Activated CD4-positive, alpha-beta T cell treated with anti-CD3 and anti-CD28 coated beads, Interleukin-2, Interleukin-6, amounts not matched to agents 100 ng/mL and 50 ng/mL, durations not matched to agents 16 hours and 8 hours (primary cell): Measurements from ENCODE around the gene PRR22.
A peak's percentile ranks its signal among the peaks of the same experiment; 100 is the strongest.

Experiments
- DNase-seq: peaks from one replicate; pipeline ENCODE4 v3.0.0-alpha.2; 2020

Gene PRR22

DNA sequence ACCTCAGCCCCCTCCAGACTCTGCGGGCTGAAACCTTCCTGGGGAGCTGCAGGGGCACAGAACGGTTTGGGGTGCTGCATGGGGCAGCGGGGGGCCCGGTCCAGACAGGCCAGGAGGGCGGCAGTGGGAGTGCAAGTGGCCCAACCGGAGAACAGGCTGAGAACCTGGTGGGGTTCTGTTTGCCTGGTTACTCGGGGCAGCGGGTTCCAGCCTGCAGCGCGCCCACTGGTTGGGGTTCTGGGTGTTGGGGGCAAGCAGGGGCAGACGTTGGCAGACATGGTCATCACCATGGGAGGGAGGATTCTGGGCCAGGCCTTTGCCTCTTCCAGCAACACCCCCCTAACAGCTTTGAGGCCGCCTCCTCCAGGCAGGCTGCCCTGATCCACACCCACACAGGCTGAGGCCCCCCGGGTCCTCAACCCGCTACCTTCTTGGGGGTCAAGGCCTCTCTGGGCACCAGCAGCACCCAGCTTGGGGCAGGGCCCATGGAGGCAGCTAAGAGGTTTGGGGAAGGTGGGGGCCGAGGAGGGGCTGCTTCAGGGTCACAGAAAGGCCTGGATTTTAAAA lies at the start of gene PRR22:
Gene PRR22, minus strand, starts transcription at position 166 of the 567 bp plus-strand sequence. Its CDS starts 86 bp downstream, at position 80.
- no peak for DNase-seq

DNA sequence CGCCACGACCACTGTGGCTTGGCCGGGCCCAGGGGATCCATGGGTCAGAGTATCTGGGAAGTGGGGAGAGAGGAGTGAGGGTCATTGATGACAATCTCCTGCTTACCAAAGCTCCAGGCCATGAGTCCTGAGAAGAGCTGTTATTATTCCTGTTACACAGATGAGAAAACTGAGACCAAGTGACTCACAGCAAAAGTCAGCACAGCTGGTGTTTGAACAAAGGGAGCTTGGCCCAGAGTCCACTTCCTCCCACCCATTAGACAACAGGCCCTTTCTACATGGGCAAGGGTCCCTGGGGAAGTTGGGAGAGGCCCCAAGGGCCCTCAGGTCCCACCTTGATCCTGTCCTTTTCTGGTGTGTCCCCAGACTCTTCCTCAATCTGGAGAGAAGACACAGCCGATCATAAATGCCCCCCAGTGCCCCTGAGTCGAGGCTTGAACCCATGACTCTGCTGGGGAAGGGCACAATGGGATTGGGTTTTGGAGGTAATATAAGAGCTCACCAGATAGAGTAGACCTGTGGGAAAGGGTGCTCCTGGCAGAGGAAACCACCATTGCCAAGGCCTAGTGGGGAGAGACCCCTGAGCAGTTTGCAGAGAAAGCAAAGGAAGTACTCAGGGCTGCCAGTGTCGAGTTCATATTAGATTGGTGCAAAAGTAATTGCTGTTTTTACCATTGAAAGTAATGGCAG lies 48.1 kb upstream of the PRR22 start:
- no peak for DNase-seq

DNA sequence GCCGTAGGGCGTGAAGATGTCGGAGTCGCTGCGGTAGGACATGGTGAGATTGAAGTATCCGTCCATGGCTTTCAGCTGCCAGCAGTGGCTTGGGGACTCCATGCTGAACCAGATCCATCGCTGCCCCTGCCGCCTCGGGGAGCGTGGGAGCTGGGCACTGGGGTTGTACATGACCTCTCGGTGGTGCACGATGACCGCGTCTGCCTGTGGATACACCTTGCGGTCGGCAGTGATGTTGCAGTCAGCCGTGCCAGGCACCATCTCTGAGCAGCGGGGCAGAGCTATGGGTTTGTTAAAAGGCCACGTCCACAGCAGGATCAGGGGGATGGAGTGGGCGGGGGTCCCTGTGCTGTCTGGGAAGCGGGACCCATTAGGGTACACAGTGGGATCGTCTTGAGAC lies 47.5 kb upstream of the PRR22 start:
- no peak for DNase-seq

DNA sequence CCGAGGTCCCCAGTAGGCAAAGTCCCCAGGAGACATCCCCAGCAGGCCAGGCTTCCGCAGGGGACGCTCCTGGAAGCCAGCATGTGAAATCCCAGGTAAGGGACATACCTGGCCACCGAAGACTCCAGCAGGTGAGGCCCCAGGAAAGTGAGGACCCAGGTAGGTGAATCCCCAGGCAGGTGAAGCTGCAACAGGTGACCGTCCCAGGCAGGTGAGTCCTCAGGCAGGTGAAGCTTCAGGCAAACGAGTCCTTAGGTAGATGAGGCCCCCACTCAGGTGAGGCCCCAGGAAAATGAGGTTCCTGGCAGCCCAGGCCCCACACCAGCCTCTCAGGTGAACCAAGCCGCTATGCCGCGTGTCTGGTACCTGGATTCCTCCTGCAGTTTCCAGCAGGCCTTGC lies 46.6 kb upstream of the PRR22 start:
- DNase-seq: no peak

DNA sequence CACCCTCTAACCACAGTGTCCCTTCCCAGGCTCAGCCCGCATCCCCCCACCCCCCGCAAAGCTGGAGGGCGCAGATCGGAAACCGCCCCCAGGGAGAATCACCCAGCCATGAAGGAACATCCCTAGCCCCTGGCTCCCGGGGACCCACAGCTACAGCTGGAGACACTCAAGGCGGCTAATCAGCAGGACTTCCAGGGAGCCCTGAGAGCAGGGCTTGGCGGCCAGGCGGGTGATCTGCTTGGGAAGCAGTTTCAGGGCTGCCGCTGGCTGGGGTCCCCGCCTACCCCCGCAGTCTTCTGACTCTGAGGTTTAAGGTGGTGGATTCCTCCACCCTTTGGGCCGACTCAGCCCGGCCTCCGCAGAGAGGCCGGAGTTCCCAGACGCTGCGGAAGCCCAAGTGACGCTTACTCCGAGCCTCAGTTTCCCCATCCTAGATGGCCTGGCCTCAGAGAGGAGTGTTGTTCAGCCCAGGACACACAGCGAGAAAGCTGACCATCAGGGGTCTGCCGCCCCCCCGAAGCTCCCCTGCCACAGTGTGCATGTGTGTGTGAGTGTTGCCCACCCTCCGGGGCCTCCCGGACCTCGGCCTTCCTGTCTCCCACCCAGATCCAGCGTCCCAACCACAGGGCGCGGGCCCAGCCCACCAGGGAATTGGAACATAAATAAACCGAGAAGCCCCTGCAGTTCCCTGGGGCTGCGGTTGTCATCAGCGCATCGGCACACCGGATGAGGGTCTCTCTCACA lies 45.2 kb upstream of the PRR22 start:
- DNase-seq: no peak

DNA sequence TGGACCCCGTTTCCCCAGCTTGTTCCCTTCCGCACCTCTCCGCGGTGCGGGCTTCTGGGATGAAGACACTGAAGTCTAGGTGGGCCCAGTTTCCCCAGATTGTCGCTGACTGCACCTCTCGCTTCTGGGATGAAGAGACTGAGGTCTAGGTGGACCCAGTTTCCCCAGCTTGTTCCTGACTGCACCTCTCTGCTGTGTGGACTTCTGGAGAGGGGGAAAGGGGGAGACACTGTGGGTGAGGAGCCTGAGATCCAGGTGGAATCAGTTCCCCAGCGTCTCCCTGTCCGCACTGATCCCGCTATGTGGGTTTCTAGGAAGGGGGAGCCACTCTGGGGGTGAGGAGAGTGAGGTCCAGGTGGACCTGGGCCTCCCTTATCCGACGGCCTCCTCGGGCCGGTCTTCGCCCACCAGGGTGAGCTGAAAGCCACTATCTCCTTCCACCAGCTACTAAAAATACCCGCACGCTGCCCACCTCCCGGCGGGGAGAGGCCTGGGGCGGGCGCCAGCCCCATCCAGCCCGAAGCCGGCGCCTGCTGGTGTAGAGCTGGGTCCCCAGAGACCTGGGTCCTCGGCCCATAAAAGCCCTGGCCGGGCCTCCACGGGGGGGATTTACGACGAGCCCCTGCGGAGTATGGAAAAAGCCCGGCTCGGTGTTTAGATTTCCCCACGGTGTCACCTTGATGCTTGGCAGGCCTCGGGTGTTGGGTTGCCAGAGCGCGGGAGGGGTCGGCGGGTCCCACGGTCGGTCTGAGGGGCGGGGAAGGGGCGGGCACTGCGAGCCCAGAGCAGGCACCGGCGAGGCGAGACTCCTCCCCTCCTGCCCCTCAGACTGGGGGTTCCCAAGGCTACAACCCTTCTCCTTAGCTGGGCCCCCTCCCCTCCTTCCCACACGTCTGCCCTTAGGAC lies 44.4 kb upstream of the PRR22 start:
- peak; percentile 43 for DNase-seq

DNA sequence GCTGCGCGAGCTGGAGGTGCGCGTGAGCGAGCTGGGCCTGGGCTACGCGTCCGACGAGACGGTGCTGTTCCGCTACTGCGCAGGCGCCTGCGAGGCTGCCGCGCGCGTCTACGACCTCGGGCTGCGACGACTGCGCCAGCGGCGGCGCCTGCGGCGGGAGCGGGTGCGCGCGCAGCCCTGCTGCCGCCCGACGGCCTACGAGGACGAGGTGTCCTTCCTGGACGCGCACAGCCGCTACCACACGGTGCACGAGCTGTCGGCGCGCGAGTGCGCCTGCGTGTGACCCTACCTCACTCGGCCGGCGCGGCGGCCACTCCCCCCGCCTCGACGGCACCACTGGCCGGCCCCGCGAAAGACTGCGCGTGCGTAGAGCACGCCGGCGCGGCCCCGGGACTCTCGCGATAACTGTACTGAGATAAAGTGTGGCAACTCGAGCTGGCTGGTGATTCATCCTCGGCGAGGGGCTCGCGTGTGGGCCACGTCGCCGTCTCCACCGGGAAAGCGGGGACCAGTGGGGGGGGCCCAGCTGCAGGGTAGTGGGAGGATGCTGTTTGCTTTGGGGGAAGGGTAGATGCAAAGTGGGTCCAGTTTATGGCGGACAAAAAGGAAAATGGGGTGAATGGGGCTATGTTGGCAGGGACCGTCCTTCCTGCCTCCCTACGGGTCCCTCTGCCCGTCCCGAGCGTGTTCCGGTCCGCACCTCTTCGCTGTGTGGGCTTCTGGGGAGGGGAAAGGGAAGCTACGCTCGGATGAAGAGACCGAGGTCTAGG lies 43.5 kb upstream of the PRR22 start:
- DNase-seq: peak; percentile 98

DNA sequence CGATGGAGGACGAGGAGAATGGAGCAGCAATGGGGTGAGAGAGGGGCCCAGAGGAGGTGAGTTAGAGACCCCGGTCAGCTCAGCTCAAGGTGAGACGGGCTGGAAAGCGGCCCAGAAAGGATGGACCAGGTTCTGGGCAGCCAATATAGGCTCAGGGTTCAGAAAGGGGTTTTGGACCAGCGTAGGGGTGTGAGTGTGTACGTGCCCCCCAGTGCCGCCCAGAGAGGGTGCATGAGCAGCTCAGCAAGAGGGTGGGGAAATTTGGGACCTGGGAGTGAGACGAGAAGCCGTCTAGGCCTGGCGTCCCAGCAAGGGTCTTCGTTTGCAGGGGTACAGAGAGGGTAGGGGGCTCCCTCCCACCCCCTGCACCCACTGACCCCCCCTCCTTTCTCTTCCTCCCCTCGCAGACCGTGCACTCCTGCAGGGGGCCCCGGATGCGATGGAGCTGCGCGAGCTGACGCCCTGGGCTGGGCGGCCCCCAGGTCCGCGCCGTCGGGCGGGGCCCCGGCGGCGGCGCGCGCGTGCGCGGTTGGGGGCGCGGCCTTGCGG lies 42.9 kb upstream of the PRR22 start:
- DNase-seq: no peak

DNA sequence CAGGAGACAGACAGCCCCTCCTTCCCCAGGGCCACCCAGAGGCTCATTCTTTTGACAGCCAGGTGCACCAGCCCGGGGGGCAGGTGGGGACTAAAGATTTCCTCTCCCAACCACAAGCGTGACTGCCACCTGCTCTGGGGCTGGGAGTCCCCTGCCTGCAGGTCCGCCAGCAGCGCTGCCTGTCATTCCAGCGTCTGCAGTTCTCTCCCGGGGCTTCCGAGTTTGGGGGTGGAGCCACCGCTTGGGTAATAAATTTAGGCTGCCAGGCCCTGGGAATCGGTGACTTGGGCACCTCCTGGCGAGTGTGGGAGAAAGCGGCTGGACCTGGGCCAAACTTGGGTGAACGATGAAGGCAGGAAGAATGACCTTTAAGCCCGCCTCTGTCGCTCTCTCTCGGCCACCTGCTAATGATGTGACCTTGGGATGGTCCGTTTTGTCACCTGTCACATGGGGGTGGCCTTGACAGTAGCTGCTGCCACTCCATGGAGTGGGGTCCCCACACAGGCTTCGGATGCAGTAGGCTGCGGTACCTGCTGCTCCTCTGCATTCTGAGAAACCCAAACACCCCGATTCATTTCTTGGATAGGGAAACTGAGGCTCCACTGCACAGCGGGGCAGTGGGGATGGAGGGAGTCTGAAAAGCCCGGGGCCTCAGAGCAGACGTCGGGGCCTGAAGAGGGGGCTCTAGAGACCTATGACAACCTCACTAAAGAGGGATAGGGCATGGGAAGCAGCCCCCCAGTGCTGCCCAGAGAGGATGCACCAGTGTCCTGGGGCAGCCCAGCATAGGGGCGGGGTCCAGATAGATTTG lies 42.2 kb upstream of the PRR22 start:
- DNase-seq: no peak

DNA sequence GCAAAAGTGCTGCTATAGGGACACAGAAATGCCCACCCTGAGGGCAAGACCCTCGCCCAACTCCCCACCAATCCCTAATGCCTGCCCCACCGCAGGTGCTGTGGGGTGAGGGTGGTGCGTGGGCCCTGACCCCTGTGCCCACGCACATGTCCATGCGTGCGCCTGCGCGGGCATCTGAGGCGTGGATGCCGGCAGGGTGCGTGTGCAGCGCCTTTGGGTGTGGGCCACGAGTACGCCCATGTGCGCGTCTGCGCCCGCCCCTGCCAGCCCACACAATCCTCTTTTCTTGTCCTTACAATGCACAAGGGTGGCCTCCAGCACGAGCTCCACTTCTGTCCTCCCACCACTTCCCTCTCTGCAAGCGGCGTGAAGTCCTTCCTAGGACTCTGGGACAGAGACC lies 40.6 kb upstream of the PRR22 start:
- no peak for DNase-seq

DNA sequence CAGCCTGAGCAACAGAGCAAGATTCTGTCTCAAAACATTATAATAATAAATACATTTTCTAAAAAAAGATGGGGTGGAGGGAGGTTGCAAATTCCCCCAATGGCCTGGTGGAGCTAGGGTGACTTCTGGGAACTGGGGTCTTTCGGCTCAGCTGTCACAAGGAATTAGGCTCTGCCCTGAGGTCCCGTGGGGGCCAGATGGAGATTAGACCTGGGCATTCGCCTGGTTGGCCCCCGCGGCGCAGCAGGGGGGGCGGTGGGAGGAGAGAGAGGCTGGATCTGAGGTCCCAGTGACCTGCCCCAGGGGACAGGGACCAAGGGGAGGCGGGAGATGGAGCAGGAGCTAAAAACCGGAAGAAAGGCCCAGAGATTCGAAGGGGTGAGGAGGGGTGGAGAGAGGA lies 40.2 kb upstream of the PRR22 start:
- no peak for DNase-seq

DNA sequence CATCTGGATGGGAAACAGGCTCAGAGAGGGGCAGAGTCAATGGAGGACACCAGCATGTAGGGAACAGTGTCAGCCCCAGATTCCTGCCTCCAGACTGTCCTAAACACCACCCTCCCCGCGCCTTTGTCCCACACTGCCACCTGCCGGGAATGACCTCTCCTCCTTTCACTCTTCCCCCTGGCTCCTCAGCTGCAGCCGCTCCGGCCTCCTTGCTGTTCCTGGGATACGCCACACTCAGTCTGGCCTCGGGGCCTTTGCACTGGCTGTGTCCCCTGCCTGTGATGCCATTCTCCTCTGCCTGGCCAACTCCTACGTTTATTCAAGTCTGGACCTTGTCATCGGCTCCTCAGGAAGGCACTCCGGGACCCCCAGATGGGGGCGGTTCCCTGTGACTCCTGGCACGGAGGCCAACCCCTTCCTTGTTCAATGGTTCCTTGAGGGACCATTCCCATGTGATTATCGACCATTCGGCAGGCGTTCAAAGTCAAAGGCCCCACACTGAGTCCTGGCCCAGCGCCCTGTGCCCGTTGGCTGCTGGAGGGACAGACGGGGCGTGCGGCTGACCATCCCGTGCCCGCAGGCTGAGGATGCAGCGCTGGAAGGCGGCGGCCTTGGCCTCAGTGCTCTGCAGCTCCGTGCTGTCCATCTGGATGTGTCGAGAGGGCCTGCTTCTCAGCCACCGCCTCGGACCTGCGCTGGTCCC lies 39.2 kb upstream of the PRR22 start:
- no peak for DNase-seq

DNA sequence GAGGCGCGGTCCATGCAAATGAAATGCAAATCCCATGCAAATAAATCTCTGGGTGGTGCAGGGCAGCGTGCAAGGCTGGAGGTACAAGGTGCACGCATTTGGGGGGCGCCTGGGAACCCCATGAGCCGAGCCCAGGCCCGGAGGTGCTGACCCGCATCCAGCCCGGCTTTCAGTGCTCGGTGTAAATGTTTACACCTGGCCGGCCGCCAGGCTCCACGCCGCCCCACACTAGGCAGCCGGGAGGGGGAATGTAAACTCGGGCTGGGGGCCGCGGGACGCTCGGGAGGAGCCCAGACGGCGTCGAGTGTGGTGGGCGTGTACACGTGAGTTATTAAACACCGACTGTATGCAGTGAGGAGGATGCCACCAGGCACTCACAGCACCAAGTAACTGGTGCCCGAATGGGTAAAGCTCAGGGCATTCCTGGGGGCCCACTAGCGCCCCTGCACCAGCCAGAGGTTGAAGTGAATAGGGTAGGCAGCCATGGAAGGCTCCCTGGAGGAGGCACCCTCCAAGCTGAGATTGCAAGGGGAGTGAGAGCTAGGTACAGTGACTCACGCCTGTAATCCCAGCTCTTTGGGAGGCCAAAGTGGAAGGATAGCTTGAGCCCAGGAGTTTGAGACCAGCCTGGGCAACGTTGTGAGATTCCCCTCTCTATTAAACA lies 37.8 kb upstream of the PRR22 start:
- no peak for DNase-seq

DNA sequence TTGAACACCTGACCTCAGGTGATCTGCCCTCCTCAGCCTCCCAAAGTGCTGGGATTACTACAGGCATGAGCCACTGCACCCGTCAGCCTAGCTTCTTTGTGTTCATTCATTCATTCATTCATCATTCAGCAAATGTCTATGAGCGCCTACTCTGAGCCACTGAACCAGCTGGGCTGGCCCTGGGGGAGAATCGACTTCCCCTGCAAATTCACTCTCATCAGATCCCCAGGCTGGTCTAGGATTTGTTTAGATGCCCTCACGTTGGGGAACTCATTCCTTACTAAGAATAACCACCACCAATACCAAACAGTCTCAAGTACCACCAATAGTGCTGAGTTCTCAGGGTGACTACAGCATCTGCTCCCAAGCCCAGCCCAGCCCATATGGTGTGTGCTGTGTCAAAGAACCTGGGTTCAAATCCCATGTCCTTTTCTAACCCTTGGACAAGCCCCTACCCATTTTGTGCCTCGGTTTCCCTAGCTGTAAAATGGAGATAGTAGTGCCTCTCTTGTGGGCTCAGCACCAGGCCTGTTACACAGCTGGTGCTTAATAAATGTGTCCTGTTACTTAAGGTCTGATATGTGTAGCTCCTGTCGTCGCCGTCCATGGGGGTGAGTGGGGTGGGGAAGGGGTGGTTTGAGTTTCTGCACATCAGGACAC lies 37.1 kb upstream of the PRR22 start:
- no peak for DNase-seq

DNA sequence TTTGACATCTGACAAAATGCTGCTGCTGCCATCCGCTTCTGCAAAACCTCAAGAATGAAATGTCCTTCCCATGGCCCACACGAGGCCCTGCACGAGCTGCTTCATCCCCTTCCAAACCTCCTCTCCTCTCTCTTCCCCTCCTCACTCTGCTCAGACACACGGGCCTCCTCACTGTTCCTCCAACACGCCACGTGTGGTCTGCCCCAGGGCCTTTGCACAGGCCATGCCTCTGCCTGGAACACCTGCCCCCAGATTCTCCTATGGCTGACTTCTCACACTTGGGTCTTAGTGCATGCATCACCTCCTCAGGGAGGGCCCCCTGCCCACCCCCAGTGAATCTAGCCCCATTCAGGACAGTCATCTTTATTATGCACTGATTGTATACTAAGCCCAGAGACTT lies 36.2 kb upstream of the PRR22 start:
- DNase-seq: no peak

DNA sequence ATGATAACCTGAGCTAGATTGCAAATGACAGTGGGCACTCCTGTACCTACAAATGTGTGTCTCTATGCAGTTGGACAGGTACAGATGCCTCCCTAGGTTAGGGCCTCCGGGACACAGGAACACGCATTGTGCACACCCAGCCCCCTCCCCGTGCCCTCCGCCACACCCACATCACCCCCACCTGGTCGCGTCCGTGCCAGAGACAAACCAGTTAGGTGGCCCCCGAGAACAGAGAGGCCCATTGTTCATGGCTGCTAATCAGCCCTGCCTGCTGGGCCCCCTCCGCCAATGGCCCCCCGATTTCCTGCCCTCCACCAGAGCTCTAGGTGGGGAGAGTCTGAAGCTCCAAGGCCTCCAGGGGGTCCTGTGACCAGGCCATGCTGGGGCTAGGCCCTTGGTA lies 34.0 kb upstream of the PRR22 start:
- no peak for DNase-seq

DNA sequence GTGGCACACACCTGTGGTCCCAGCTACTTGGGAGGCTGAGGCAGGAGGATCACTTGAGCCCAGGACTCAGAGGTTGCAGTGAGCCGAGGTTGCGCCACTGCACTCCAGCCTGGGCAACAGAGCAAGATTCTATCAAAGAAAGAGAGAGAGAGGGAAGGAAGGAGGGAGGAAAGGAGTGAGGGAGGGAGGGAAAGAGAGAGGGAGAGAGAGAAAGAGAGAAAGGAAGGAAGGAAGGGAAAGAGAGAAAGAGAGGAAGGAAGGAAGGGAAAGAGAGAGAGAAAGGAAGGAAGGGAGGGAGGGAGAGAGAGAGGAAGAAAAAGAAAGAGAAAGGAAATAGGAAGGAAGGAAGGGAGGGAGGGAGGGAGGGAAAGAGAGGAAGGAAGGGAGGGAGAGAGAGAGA lies 32.7 kb upstream of the PRR22 start:
- DNase-seq: no peak

DNA sequence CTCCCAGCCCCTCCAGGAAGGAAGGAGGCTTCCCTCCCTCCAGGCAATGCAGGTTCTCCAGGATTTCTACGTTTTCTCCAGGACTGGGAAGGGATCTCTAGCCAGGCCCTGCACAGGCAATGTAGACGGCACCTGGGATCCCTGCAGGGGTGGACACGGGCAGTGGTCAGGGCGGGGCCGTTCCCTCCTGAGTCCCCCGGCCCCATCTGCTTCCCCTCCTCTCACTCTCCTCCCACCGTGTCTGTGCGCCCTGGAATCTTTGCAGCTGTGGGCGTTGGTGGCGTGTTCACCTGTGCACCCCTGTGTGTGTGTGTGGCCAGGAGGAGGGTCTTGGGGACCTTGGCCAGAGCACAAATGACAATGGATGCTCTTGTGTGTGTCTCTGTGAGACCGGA lies 30.3 kb upstream of the PRR22 start:
- DNase-seq: no peak

DNA sequence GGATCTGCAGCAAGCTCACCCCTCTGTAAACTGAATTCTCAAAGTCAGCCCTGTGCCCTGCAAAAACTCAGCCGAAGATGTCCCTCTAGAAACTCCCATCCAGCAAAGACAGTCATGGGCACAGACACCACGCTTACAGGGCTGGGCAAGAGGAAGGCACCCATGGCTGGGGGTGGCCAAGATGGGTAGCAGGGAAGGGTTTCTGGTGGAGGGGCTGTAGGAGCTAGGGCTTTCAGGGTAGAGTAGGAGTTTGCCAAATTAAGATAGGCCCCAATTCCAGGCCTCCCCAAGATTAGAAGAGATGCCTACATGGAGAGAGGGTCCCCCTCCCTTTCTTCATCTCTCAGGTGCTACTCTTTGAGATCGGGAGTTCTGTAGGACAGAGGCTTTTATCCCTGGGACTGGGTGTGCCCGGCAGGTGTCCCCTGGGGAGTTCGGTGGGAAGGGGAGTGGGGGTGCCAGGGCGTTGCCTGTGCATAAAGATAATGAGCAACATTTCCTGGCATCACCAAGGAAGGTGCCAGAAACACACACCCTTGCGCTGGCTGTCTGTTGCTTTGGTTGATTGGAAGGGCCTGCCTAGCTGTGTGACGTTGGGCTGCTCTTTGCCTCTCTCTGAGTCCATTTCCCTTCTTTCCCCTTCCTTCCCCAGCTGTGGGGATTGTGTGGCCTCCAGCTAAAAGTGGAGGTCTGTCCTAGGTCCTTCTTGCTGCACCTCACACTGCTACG lies 29.7 kb upstream of the PRR22 start:
- no peak for DNase-seq
